NCI-H446 (cell line): Measurements from ENCODE around the gene EXOC3.
"Not testable (repeated sequence)": the region's sequence is repeated elsewhere in the genome, so short reads cannot be mapped to it uniquely, and the experiment has no call there.

Experiments
- DNase-seq, 2 experiments: peaks; one replicate each; lab custom pipeline; 2025; lab: John Stamatoyannopoulos, UW

The EXOC3 gene

GRCh38 chr5:442335-443238 lies at the start of gene EXOC3:
Gene EXOC3, plus strand, starts transcription at chr5:443176. Its CDS starts 3,030 bp downstream, at chr5:446206.
- peak; percentile 40 to 91 for DNase-seq

GRCh38 chr5:393846-394275 lies 49.1 kb upstream of the EXOC3 start:
- no peak for DNase-seq

GRCh38 chr5:394671-395155 lies 48.3 kb upstream of the EXOC3 start:
- no peak for DNase-seq

GRCh38 chr5:395156-395920 lies 47.6 kb upstream of the EXOC3 start:
- no peak for DNase-seq

- DNase-seq: no peak
Measured at GRCh38 chr5:395921-396530, 47.0 kb upstream of the EXOC3 start.

GRCh38 chr5:396531-396961 lies 46.4 kb upstream of the EXOC3 start:
- DNase-seq: no peak

- DNase-seq: not testable (repeated sequence)
Measured at GRCh38 chr5:398141-398474, 44.9 kb upstream of the EXOC3 start.

GRCh38 chr5:398475-399295 lies 44.3 kb upstream of the EXOC3 start:
- no peak for DNase-seq

GRCh38 chr5:399296-400281 lies 43.4 kb upstream of the EXOC3 start:
- DNase-seq: peak; percentile 38 to 45

- DNase-seq: no peak
Measured at GRCh38 chr5:400282-401145, 42.5 kb upstream of the EXOC3 start.

- no peak for DNase-seq
Measured at GRCh38 chr5:401146-402034, 41.6 kb upstream of the EXOC3 start.

GRCh38 chr5:402219-402614 lies 40.8 kb upstream of the EXOC3 start:
- DNase-seq: not testable (repeated sequence)

GRCh38 chr5:402615-403359 lies 40.2 kb upstream of the EXOC3 start:
- DNase-seq: no peak

- DNase-seq: no peak
Measured at GRCh38 chr5:403995-404394, 39.0 kb upstream of the EXOC3 start.

- no peak for DNase-seq
Measured at GRCh38 chr5:404666-405241, 38.2 kb upstream of the EXOC3 start.

- DNase-seq: no peak
Measured at GRCh38 chr5:405421-405820, 37.6 kb upstream of the EXOC3 start.

GRCh38 chr5:406041-406440 lies 36.9 kb upstream of the EXOC3 start:
- no peak for DNase-seq
